DOHH2 (cell line): ENCODE measurements around the gene NOP16.

Source experiments
- EZH2phosphoT487 ChIP-seq: fragments of 200-600 bp; sonication (generic); IDR thresholded peaks from 2 replicates; pipeline ENCODE4 v1.6.1; 2017; ENCODE audit warnings: borderline replicate concordance, mild to moderate bottlenecking, antibody characterized with exemption, low read length, moderate library complexity, mixed read lengths
- TF ChIP-seq, protein P1 (sequence below): fragments of 200-600 bp; sonication (generic); IDR thresholded peaks from one replicate; pipeline ENCODE4 v1.5.1; 2014; ENCODE audit warnings: antibody characterized with exemption, mild to moderate bottlenecking, low read depth, low read length; ENCODE audit not compliant: poor library complexity, severe bottlenecking

GRCh38 chr5:176432707-176433106, 44.3 kb upstream of the NOP16 start:
- TF ChIP-seq, protein P1, sequence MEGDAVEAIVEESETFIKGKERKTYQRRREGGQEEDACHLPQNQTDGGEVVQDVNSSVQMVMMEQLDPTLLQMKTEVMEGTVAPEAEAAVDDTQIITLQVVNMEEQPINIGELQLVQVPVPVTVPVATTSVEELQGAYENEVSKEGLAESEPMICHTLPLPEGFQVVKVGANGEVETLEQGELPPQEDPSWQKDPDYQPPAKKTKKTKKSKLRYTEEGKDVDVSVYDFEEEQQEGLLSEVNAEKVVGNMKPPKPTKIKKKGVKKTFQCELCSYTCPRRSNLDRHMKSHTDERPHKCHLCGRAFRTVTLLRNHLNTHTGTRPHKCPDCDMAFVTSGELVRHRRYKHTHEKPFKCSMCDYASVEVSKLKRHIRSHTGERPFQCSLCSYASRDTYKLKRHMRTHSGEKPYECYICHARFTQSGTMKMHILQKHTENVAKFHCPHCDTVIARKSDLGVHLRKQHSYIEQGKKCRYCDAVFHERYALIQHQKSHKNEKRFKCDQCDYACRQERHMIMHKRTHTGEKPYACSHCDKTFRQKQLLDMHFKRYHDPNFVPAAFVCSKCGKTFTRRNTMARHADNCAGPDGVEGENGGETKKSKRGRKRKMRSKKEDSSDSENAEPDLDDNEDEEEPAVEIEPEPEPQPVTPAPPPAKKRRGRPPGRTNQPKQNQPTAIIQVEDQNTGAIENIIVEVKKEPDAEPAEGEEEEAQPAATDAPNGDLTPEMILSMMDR, result no peak
- TF ChIP-seq EZH2phosphoT487, result no peak
